PC-3 (cell line): ENCODE data around the gene LRP5.

Source experiments
- EZH2 ChIP-seq: fragments of 300-600 bp; sonication (generic); IDR thresholded peaks from one replicate; pipeline ENCODE4 v1.6.1; 2017; ENCODE audit warnings: antibody characterized with exemption, mild to moderate bottlenecking, low read length; ENCODE audit not compliant: unreplicated experiment
- TF ChIP-seq, protein P1 (sequence below): fragments of 300-600 bp; sonication (generic); conservative IDR thresholded peaks from 2 replicates; pipeline ENCODE4 v1.5.1; 2017; ENCODE audit warnings: antibody characterized with exemption, low read depth, mild to moderate bottlenecking, low read length

- TF ChIP-seq, protein P1, sequence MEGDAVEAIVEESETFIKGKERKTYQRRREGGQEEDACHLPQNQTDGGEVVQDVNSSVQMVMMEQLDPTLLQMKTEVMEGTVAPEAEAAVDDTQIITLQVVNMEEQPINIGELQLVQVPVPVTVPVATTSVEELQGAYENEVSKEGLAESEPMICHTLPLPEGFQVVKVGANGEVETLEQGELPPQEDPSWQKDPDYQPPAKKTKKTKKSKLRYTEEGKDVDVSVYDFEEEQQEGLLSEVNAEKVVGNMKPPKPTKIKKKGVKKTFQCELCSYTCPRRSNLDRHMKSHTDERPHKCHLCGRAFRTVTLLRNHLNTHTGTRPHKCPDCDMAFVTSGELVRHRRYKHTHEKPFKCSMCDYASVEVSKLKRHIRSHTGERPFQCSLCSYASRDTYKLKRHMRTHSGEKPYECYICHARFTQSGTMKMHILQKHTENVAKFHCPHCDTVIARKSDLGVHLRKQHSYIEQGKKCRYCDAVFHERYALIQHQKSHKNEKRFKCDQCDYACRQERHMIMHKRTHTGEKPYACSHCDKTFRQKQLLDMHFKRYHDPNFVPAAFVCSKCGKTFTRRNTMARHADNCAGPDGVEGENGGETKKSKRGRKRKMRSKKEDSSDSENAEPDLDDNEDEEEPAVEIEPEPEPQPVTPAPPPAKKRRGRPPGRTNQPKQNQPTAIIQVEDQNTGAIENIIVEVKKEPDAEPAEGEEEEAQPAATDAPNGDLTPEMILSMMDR = no peak
- no peak for TF ChIP-seq EZH2
Measured at GRCh38 chr11:68433541-68433940, 121.2 kb downstream of the LRP5 start.
